Measurements from ENCODE around the gene DNAH1.

DNAH1 gene

DNA sequence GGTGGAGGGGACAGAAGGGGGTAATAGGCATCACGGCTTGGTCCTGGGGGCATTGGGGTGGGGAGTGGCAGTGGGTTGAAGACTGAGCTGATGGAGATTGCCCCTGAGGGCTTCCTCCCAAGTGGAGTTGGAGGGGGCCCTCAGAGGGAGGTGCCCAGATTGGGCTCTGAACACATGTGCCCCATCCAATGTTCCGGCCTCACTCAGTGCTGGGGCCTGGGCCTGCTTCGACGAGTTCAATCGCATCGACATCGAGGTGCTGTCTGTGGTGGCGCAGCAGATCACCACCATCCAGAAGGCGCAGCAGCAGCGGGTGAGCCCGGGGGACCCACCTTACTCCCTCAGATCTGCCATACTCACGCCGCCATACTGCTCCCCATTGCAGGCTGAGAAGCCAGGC is 45.3 kb downstream of the DNAH1 start:
- DNase-seq, result no peak

- DNase-seq, result no peak
Measured at GRCh38 chr3:52361898-52362297, 45.8 kb downstream of the DNAH1 start.

GRCh38 chr3:52364322-52365035 is 48.4 kb downstream of the DNAH1 start:
- DNase-seq, result no peak

DNA sequence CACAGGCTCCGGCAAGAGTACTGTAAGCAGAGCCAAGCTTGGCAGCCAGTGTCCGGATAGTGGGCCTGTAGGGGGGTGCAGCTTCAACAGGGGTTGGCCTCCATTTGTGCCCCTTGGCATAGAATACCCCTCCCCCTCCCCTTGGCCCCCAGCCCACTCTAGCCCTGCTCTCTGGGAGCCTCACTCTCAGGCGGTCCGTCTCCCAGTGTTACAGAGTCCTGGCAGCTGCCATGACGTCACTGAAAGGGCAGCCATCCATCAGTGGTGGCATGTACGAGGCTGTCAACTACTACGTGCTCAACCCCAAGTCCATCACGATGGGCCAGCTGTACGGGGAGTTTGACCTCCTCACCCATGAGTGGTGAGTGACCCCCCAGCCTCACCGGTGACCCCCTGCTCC is 50.4 kb downstream of the DNAH1 start:
- DNase-seq, result no peak

- DNase-seq, result no peak
Measured at GRCh38 chr3:52367891-52368880, 52.1 kb downstream of the DNAH1 start.

GRCh38 chr3:52370531-52370930 is 54.4 kb downstream of the DNAH1 start:
- no peak for DNase-seq

- DNase-seq, result no peak
Measured at GRCh38 chr3:52372822-52373504, 56.8 kb downstream of the DNAH1 start.

DNA sequence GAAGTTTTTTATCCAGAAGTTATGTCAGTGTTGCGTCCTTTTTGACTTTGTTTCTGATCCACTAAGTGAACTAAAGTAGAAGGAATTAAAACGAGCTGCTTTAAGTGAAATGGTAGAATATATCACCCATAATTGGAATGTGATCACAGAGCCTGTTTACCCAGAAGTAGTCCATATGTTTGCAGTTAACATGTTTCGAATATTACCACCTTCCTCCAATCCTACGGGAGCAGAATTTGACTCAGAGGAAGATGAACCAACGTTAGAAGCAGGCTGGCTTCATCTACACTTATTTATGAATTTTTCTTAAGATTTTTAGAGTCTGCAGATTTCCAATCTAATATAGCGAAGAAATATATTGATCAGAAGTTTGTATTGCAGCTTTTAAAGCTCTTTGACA is 57.6 kb downstream of the DNAH1 start:
- DNase-seq, result no peak

- DNase-seq, result no peak
Measured at GRCh38 chr3:52374173-52374572, 58.1 kb downstream of the DNAH1 start.

DNA sequence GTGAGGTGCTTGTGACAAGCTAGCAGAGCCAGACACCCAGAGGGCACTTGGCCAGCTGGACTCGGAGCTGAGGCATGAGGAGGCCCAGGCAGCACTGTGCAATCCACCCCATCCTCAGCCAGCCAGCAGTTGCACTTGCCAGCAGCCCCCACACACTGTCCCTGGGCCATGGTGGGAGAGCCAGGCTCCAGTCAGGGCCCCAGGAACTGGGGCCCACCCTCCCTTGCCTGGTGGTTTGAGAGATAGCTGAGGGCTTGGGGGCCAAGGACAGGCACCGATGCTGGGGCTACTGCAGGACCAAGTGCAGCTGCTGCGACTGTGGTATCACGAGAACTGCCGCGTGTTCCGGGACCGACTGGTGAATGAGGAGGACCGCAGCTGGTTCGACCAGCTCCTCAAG is 63.5 kb downstream of the DNAH1 start:
- no peak for DNase-seq

DNA sequence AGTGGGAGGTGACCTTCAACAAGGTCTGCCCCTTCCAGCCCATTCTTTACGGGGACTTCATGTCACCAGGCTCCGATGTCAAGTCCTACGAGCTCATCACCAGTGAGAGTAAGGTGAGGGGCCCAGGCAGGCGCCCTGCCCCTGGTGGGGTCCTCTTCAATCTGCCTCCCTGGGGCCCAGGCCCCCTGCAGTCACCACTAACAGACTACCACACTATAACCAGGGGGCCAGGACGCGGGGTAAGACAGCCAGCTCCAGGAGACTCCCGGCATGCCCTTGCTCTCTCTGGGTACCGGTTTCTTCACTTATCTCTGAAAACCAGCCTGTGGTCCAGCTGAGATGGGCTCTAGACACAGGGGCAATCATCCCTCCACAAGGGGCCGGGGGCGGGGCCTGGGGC is 63.9 kb downstream of the DNAH1 start:
- no peak for DNase-seq

DNA sequence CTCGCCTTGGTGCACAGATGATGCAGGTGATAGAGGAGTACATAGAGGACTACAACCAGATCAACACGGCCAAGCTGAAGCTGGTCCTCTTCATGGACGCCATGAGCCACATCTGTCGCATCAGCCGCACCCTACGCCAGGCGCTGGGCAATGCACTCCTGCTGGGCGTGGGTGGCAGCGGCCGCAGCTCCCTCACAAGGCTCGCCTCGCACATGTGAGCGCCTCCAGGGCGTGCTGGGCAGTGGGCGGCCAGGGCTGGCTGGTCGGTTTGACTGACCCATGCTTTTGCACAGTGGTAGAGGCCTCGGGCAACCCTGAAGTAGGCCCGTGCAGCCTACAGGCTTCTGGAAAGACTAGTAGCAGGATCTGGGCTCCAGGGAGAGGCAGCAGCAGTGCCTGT is 65.5 kb downstream of the DNAH1 start:
- no peak for DNase-seq

GRCh38 chr3:52383446-52383845 is 67.3 kb downstream of the DNAH1 start:
- DNase-seq, result no peak

- DNase-seq, result no peak
Measured at GRCh38 chr3:52384019-52384761, 68.1 kb downstream of the DNAH1 start.

DNA sequence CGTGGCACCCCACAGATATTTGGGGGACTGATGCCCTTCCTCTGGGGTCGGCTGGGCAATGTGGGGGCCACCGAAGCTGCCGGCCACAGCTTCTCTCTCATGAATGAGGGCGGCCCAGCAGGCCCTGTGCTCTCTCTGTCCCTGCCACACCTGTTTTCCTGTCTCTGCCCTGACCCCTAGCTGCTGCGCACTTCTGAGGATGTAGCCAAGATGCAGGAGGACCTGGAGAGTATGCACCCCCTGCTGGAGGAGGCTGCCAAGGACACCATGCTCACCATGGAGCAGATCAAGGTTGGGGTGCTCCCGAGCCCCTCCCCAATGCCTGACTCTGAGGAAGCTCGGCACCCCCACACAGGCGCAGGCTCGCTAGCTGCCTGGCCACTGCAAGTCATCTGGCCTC is 69.0 kb downstream of the DNAH1 start:
- no peak for DNase-seq

- DNase-seq, result no peak
Measured at GRCh38 chr3:52387481-52387880, 71.4 kb downstream of the DNAH1 start.

DNA sequence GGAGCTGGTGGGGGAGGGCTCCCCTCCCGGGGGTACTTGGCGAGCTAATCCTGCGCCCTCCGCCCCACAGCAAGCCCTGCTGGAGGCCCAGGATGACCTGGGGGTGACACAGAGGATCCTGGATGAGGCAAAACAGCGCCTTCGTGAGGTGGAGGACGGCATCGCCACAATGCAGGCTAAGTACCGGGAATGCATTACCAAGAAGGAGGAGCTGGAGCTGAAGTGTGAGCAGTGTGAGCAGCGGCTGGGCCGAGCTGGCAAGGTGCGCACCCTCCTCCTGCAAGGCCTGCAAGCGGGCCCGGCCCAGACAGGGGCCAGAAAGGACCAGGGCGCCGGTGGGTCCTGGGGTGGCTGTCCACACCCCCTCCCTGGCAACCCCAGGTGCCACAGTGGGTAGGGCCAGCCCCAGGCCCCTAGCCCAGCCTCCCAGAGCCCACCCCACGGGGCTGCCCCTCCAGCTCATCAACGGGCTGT is 72.3 kb downstream of the DNAH1 start:
- no peak for DNase-seq

DNA sequence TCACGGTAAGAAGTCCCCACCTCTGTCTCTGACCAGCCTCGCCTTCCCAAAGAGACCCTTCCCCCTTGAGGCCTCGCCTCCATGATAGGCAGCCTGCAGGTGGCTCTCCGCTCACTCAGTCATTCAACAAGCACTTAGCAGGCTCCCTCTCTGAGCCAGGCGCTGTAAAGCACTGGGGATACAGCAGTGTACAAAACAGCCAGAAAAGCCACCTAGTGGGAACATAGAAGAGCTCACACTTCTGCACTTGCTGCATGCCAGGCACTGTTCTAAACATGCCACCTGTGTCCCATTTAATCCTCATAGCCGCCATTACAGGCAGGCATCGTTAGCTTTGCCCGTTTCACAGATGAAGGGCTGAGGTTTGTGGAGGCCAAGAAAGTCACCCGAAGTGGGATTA is 72.8 kb downstream of the DNAH1 start:
- DNase-seq, result no peak

GRCh38 chr3:52391096-52391495 is 75.0 kb downstream of the DNAH1 start:
- no peak for DNase-seq

DNA sequence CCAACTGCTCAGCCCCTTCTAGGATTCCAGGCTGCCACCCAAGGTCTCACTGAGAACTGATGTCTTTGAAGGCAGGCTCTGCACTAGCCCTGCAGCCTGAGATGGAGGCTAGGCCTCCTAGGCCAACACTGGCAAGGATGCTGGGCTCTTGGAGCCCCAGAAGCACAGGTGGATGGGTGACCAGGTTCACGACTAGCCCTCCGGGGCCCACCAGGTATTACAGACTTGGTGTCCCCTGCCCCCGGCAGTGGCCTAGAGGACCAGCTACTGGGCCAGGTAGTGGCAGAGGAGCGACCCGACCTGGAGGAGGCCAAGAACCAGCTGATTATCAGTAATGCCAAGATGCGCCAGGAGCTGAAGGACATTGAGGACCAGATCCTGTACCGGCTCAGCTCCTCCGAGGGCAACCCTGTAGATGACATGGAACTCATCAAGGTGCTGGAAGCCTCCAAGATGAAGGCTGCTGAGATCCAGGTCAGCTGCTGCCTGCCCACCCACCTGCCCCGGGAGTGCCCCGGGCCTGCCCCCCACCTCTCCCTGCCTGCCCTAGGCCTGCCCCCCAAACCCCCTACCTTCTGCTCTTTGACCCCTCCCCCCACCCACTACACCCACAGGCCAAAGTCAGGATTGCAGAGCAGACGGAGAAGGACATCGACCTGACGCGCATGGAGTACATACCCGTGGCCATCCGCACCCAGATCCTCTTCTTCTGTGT is 76.3 kb downstream of the DNAH1 start:
- DNase-seq, result no peak

DNA sequence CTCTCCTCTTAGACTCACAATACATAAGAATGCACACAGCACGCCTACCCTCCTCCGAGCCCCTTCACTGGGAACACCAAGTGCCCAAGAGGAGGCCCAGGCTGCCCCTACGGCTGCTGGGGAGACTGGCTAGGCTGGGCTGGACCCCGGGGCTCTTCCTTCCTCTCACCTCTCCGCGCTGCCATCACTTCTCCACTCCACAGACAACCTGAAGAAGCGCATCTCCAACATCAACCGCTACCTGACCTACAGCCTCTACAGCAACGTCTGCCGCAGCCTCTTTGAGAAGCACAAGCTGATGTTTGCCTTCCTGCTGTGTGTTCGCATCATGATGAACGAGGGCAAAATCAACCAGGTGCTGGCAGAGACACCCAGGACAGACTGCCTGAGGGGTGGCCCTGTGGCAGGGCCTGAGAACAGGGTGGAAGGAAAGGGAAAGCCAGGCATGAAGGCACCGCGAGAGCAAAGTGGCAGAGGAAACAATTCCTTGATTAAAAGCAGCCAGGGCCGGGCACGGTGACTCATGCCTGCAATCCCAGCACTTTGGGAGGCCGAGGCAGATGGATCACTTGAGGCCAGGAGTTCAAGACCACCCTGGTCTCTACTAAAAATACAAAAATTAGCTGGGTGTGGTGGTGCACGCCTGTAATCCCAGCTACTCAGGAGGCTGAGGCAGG is 77.2 kb downstream of the DNAH1 start:
- DNase-seq, result no peak
